Prostate gland (tissue), 2 donors: Measurements from ENCODE around the gene DMD. TPM values are rescaled to one million over a fixed set of nuclear protein-coding genes. Genes with fewer than 3 reads are reported as not detected.

Experiments
- DNase-seq: peaks from one replicate; pipeline ENCODE4 v3.0.0-alpha.2; 2019; ENCODE audit warnings: low spot score
- H3K27ac ChIP-seq, 2 donors: fragments of 200-600 bp; sonication (generic); 2 replicates each; pipeline ENCODE4 v1.5.1; 2017 to 2019
- H3K27me3 ChIP-seq: fragments of 200-600 bp; sonication (generic); replicated peaks from 2 replicates; pipeline ENCODE4 v1.5.1; 2019; ENCODE audit not compliant: insufficient read depth
- H3K36me3 ChIP-seq, 2 donors: fragments of 200-600 bp; sonication (generic); 1 replicate in 1 of 2; 2 replicates in 1 of 2; pipeline versions ENCODE4 v1.5.1 to v1.8.1; 2017 to 2019
- H3K4me1 ChIP-seq: fragments of 200-600 bp; sonication (generic); replicated peaks from 2 replicates; pipeline ENCODE4 v1.5.1; 2019
- H3K4me3 ChIP-seq, 2 donors: fragments of 200-600 bp; sonication (generic); 2 replicates each; pipeline ENCODE4 v1.5.1; 2017 to 2019
- H3K9me3 ChIP-seq: fragments of 200-600 bp; sonication (generic); 2 replicates; pipeline ENCODE4 v1.5.1; 2017
- CTCF ChIP-seq, 4 experiments: fragments of 200-600 bp in 2 of 4; fragments of 450-650 bp in 2 of 4; sonication (generic) in 2 of 4; IDR thresholded peaks; 1 replicate in 3 of 4; 2 replicates in 1 of 4; pipeline ENCODE4 v1.5.1; 2016 to 2019; ENCODE audit warnings: antibody characterized with exemption in 4 of 4, mild to moderate bottlenecking in 2 of 4, moderate library complexity in 2 of 4
- POLR2A ChIP-seq: fragments of 450-650 bp; IDR thresholded peaks from one replicate; pipeline ENCODE4 v1.6.1; 2016; ENCODE audit warnings: antibody characterized with exemption, mild to moderate bottlenecking
- POLR2AphosphoS5 ChIP-seq: sonication (generic); formaldehyde crosslinking; IDR thresholded peaks from one replicate; pipeline ENCODE4 v1.6.1; 2017; ENCODE audit warnings: antibody characterized with exemption
- WGBS: methylation state at CpG from one replicate; pipeline ENCODE4 v1.1.5; 2018; 5-methylcytosine and 5-hydroxymethylcytosine counted together
- intact Hi-C: fragments of 100-400 bp; cut with DNase I; formaldehyde crosslinking; loops from one replicate; pipeline ENCODE4 v1.14.2; 2022
- total RNA-seq, 2 donors: library from RNA; depleted of rRNA; stranded (reverse); fragments of >200 nt; gene quantifications; one replicate each; pipeline ENCODE4 v1.1.0, GENCODE V29; 2016

The DMD gene
- total RNA-seq, 2 donors from 2014 or later: 17.6 to 34.8 TPM

- DNase-seq: no peak
- Histone ChIP-seq H3K27ac (no peak overlapping the region), H3K36me3 (no peaks in the 10 kb centered on the region), H3K27me3 (no peaks in the 10 kb centered on the region), H3K4me1 (no peaks in the 10 kb centered on the region), H3K9me3 (no peaks in the 10 kb centered on the region), H3K4me3 (no peak overlapping the region)
- TF ChIP-seq CTCF (IDR thresholded peaks at IDR 0.05) (no peak), POLR2A (no peak), POLR2AphosphoS5 (no peak)
- intact Hi-C loops: loop anchor here (10.0 kb wide), 1 partner anchor 382 kb away; no protein-coding TSS in a partner anchor
- 58% methylated on average over 4 of the region's 4 CpGs for WGBS
Measured at GRCh38 chrX:31272472-31272775, 1938.9 kb downstream of the DMD start.

GRCh38 chrX:31271615-31272471 is 1939.5 kb downstream of the DMD start:
- intact Hi-C loops: loop anchor here (10.0 kb wide), 1 partner anchor 383 kb away; no protein-coding TSS in a partner anchor
- Histone ChIP-seq H3K36me3 (no peaks in the 10 kb centered on the region), H3K9me3 (no peaks in the 10 kb centered on the region), H3K27me3 (no peaks in the 10 kb centered on the region), H3K27ac (no peak overlapping the region), H3K4me3 (no peak overlapping the region), H3K4me1 (no peaks in the 10 kb centered on the region)
- DNase-seq: no peak
- WGBS: 92% methylated on average over 7 of the region's 7 CpGs
- TF ChIP-seq POLR2A (no peak), POLR2AphosphoS5 (no peak), CTCF (IDR thresholded peaks at IDR 0.05) (no peak)

GRCh38 chrX:31269914-31270313 is 1941.4 kb downstream of the DMD start:
- Histone ChIP-seq H3K4me3 (no peak overlapping the region), H3K27ac (no peak overlapping the region), H3K36me3 (no peaks in the 10 kb centered on the region), H3K4me1 (no peaks in the 10 kb centered on the region), H3K9me3 (no peaks in the 10 kb centered on the region), H3K27me3 (no peaks in the 10 kb centered on the region)
- no peak for TF ChIP-seq POLR2AphosphoS5
- TF ChIP-seq CTCF (IDR thresholded peaks at IDR 0.05): no peak
- no peak for TF ChIP-seq POLR2A
- 82% methylated on average over 3 of the region's 3 CpGs for WGBS
- intact Hi-C loops: loop anchor here (10.0 kb wide), 1 partner anchor 385 kb away; no protein-coding TSS in a partner anchor
- no peak for DNase-seq

GRCh38 chrX:31268359-31268758 is 1943.0 kb downstream of the DMD start:
- intact Hi-C loops: no loop called here
- no peaks in the 10 kb centered on the region for H3K4me1 ChIP-seq
- H3K36me3 ChIP-seq: no peaks in the 10 kb centered on the region
- DNase-seq: no peak
- H3K9me3 ChIP-seq: no peaks in the 10 kb centered on the region
- H3K27me3 ChIP-seq: no peaks in the 10 kb centered on the region
- no peak overlapping the region for H3K27ac ChIP-seq
- H3K4me3 ChIP-seq: no peak overlapping the region
- 71% methylated on average over 4 of the region's 4 CpGs for WGBS
- no peak for TF ChIP-seq POLR2A
- no peak for TF ChIP-seq CTCF (IDR thresholded peaks at IDR 0.05)
- no peak for TF ChIP-seq POLR2AphosphoS5
